GM23338 (cell line): ENCODE measurements around the gene CCNYL1. TPM values are rescaled to one million over a fixed set of nuclear protein-coding genes. Genes with fewer than 3 reads are reported as not detected.

Experiments
- ATAC-seq: fragments of 200-7000 bp; cut with Tn5 transposase; 3 replicates; pipeline ENCODE4 v1.9.1; 2020
- DNase-seq: peaks from one replicate; pipeline ENCODE4 v3.0.0-alpha.2; 2015; ENCODE audit warnings: low spot score
- H2AFZ ChIP-seq: fragments of 200-600 bp; sonication (generic); 2 replicates; pipeline ENCODE4 v1.8.0; 2016; ENCODE audit warnings: antibody characterized with exemption, mild to moderate bottlenecking, moderate library complexity
- H3F3A ChIP-seq: fragments of 200-600 bp; sonication (generic); replicated peaks from 2 replicates; pipeline ENCODE4 v1.8.0; 2017; ENCODE audit warnings: antibody characterized with exemption, mixed run types, low read depth
- H3K27ac ChIP-seq: fragments of 200-600 bp; sonication (generic); 2 replicates; pipeline ENCODE4 v1.6.1; 2016; ENCODE audit warnings: low read depth
- H3K27me3 ChIP-seq: fragments of 200-600 bp; sonication (generic); 2 replicates; pipeline ENCODE4 v1.8.0; 2016; ENCODE audit warnings: mild to moderate bottlenecking, mixed run types, moderate library complexity; ENCODE audit not compliant: insufficient read depth
- H3K36me3 ChIP-seq: fragments of 200-600 bp; sonication (generic); 2 replicates; pipeline ENCODE4 v1.8.0; 2016; ENCODE audit warnings: mild to moderate bottlenecking; ENCODE audit not compliant: insufficient read depth
- H3K4me1 ChIP-seq: fragments of 200-600 bp; sonication (generic); 2 replicates; pipeline ENCODE4 v1.8.0; 2016; ENCODE audit warnings: mild to moderate bottlenecking, moderate library complexity; ENCODE audit not compliant: insufficient read depth
- H3K4me2 ChIP-seq: fragments of 200-600 bp; sonication (generic); 2 replicates; pipeline ENCODE4 v1.7.1; 2017; ENCODE audit warnings: mixed run types
- H3K4me3 ChIP-seq: fragments of 200-600 bp; sonication (generic); 2 replicates; pipeline ENCODE4 v1.6.1; 2016; ENCODE audit warnings: mixed run types
- H3K79me2 ChIP-seq: fragments of 200-600 bp; sonication (generic); replicated peaks from 2 replicates; pipeline ENCODE4 v1.8.0; 2017; ENCODE audit warnings: mild to moderate bottlenecking; ENCODE audit not compliant: insufficient read depth
- H3K9me2 ChIP-seq: fragments of 200-600 bp; sonication (generic); 2 replicates; pipeline ENCODE4 v1.8.0; 2017; ENCODE audit not compliant: insufficient read depth
- H4K20me1 ChIP-seq: fragments of 200-600 bp; sonication (generic); replicated peaks from 2 replicates; pipeline ENCODE4 v1.8.0; 2017; ENCODE audit warnings: mild to moderate bottlenecking; ENCODE audit not compliant: insufficient read depth
- H3K27ac Mint-ChIP-seq: 2 replicates; pipeline ENCODE4 v1.8.0; 2020; ENCODE audit warnings: inconsistent platforms, mild to moderate bottlenecking, moderate library complexity, mixed read lengths
- H3K27me3 Mint-ChIP-seq: 3 replicates; pipeline ENCODE4 v1.8.0; 2022; ENCODE audit warnings: low read depth, mild to moderate bottlenecking, moderate library complexity, mixed read lengths, inconsistent platforms; ENCODE audit not compliant: insufficient read depth, poor library complexity
- H3K36me3 Mint-ChIP-seq: 3 replicates; pipeline ENCODE4 v1.8.0; 2021; ENCODE audit warnings: low read depth, mild to moderate bottlenecking, inconsistent platforms, moderate library complexity, mixed read lengths
- H3K4me1 Mint-ChIP-seq: 3 replicates; pipeline ENCODE4 v1.8.0; 2020; ENCODE audit warnings: mild to moderate bottlenecking, inconsistent platforms, mixed read lengths
- H3K4me3 Mint-ChIP-seq: 3 replicates; pipeline ENCODE4 v1.8.0; 2021; ENCODE audit warnings: moderate library complexity, mild to moderate bottlenecking, inconsistent platforms, mixed read lengths
- H3K9me3 Mint-ChIP-seq: 3 replicates; pipeline ENCODE4 v1.8.0; 2020; ENCODE audit warnings: moderate library complexity, mild to moderate bottlenecking, inconsistent platforms, mixed read lengths
- CTCF ChIP-seq, 2 experiments: fragments of 200-600 bp in 1 of 2; sonication (generic) in 1 of 2; conservative IDR thresholded peaks; 2 replicates each; pipeline versions ENCODE4 v1.5.1 to v1.6.1; 2016 to 2017; ENCODE audit warnings: antibody characterized with exemption in 2 of 2, low read depth in 2 of 2, mild to moderate bottlenecking in 2 of 2, moderate library complexity in 1 of 2
- ETS1 ChIP-seq: IDR thresholded peaks from 2 replicates; pipeline ENCODE4 v1.6.1; 2016; ENCODE audit warnings: antibody characterized with exemption
- EZH2 ChIP-seq: fragments of 200-600 bp; sonication (generic); IDR thresholded peaks from one replicate; pipeline ENCODE4 v1.8.0; 2017; ENCODE audit warnings: antibody characterized with exemption, mild to moderate bottlenecking, low read depth; ENCODE audit not compliant: unreplicated experiment
- EZH2phosphoT487 ChIP-seq: fragments of 200-600 bp; sonication (generic); IDR thresholded peaks from one replicate; pipeline ENCODE4 v1.8.1; 2018; ENCODE audit warnings: antibody characterized with exemption; ENCODE audit not compliant: unreplicated experiment
- NANOG ChIP-seq: IDR thresholded peaks from 2 replicates; pipeline ENCODE4 v1.6.1; 2016; ENCODE audit warnings: antibody characterized with exemption, borderline replicate concordance
- POLR2AphosphoS5 ChIP-seq: IDR thresholded peaks from 2 replicates; pipeline ENCODE4 v1.6.1; 2016; ENCODE audit warnings: antibody characterized with exemption, low read depth
- ZNF114 ChIP-seq: fragments of 250-450 bp; sonication (Bioruptor Pico); IDR thresholded peaks from 2 replicates; pipeline ENCODE4 v1.5.0; 2020; ENCODE audit warnings: mild to moderate bottlenecking, moderate library complexity
- ZNF331 ChIP-seq: fragments of 250-450 bp; sonication (Bioruptor Pico); IDR thresholded peaks from 2 replicates; pipeline ENCODE4 v1.5.0; 2020; ENCODE audit warnings: low read depth, mild to moderate bottlenecking, moderate library complexity
- ZNF462 ChIP-seq: fragments of 250-450 bp; sonication (Bioruptor Pico); IDR thresholded peaks from 2 replicates; pipeline ENCODE4 v1.5.0; 2020; ENCODE audit warnings: mild to moderate bottlenecking, moderate library complexity
- polyA plus RNA-seq: library from polyadenylated mRNA; unstranded; fragments of >200 nt; fragmentation: Nextera tagmentation; extraction: Ambion mirVana; gene quantifications from 2 replicates; pipeline ENCODE4 v1.2.1, GENCODE V29; 2016
- total RNA-seq: library from RNA; depleted of rRNA; stranded (reverse); fragments of >200 nt; shearing (Covaris generic); gene quantifications from 2 replicates; pipeline ENCODE4 v1.2.3, GENCODE V29; 2014

Gene CCNYL1
- total and polyA plus RNA-seq, 2 experiments from 2014 or later = 19.6 to 32.1 TPM

- TF ChIP-seq ZNF462 (CRISPR knock-in tag) (no peak), POLR2AphosphoS5 (no peak), CTCF (conservative IDR thresholded peaks at IDR 0.05; ENCODE audit: low read depth in 2 of 2) (no peak)
Observed at GRCh38 chr2:207698301-207698700, 13.1 kb upstream of the CCNYL1 start (continued).

- Histone ChIP-seq H2AFZ (peak overlapping the region; percentile 61; the same call in 1 of the 2 replicates), H3K9me2 (no peaks in the 10 kb centered on the region), H3K4me1 (no peaks in the 10 kb centered on the region), H3K4me2 (no peak overlapping the region), H3K27ac (no peak overlapping the region; the same call in 1 of the 2 replicates), H4K20me1 (no peaks in the 10 kb centered on the region), H3K79me2 (no peaks in the 10 kb centered on the region), H3K36me3 (no peaks in the 10 kb centered on the region), H3F3A (no peaks in the 10 kb centered on the region), H3K27me3 (no peaks in the 10 kb centered on the region), H3K4me3 (no peak overlapping the region)
- Mint-ChIP-seq H3K4me1 (peaks cover 7% of the 10 kb centered on the region; the same call in 2 of the 3 replicates), H3K27ac (no peak overlapping the region), H3K9me3 (no peaks in the 10 kb centered on the region), H3K36me3 (no peaks in the 10 kb centered on the region), H3K4me3 (no peak overlapping the region), H3K27me3 (peaks cover 6% of the 10 kb centered on the region)
- DNase-seq (no peak), ATAC-seq (no peak)
- TF ChIP-seq NANOG (no peak), ZNF114 (CRISPR knock-in tag) (no peak), EZH2phosphoT487 (no peak), ETS1 (no peak), POLR2AphosphoS5 (no peak), ZNF331 (CRISPR knock-in tag) (no peak), EZH2 (no peak)
Observed at GRCh38 chr2:207704078-207704477, 7.4 kb upstream of the CCNYL1 start.
